K562 (cell line): ENCODE data around the gene MBNL2. TPM values are rescaled to one million over a fixed set of nuclear protein-coding genes. Genes with fewer than 3 reads are reported as not detected.

Experiments used
- CGGBP1 ChIP-seq: fragments of 250-450 bp; sonication (Bioruptor Pico); IDR thresholded peaks from 2 replicates; pipeline ENCODE4 v1.9.0; 2021; ENCODE audit warnings: mild to moderate bottlenecking
- DMBX1 ChIP-seq: fragments of 250-450 bp; sonication (Bioruptor Pico); IDR thresholded peaks from 2 replicates; pipeline ENCODE4 v1.8.0; 2022; ENCODE audit warnings: inconsistent platforms, mild to moderate bottlenecking, moderate library complexity, borderline replicate concordance
- FOXA3 ChIP-seq, 2 experiments: fragments of 450-650 bp in 1 of 2; sonication (generic) in 1 of 2; formaldehyde crosslinking; IDR thresholded peaks in 1 of 2; conservative IDR thresholded peaks in 1 of 2; 2 replicates each; pipeline versions ENCODE4 v1.4.0 to v1.8.0; 2020 to 2022; ENCODE audit warnings: mild to moderate bottlenecking in 2 of 2, missing genetic modification reagents in 1 of 2
- KLF13 ChIP-seq: fragments of 450-650 bp; IDR thresholded peaks from 2 replicates; pipeline ENCODE4 v1.6.1; 2016; ENCODE audit warnings: missing genetic modification characterization, low read depth, mild to moderate bottlenecking, missing compliant biosample characterization, moderate library complexity, borderline replicate concordance
- KLF6 ChIP-seq: fragments of 250-450 bp; sonication (Bioruptor Pico); IDR thresholded peaks from 2 replicates; pipeline ENCODE4 v1.4.0; 2020; ENCODE audit warnings: mild to moderate bottlenecking, moderate library complexity, borderline replicate concordance
- MECOM ChIP-seq: fragments of 250-450 bp; sonication (Bioruptor Pico); IDR thresholded peaks from 2 replicates; pipeline ENCODE4 v1.8.0; 2022; ENCODE audit warnings: inconsistent platforms
- NFIX ChIP-seq: fragments of 250-450 bp; sonication (Bioruptor Pico); IDR thresholded peaks from 2 replicates; pipeline ENCODE4 v1.4.0; 2020; ENCODE audit warnings: low read depth, mild to moderate bottlenecking, moderate library complexity
- OTX1 ChIP-seq: fragments of 450-650 bp; formaldehyde crosslinking; IDR thresholded peaks from 2 replicates; pipeline ENCODE4 v1.4.0; 2022; ENCODE audit warnings: mild to moderate bottlenecking
- PHTF2 ChIP-seq: fragments of 250-450 bp; sonication (Bioruptor Pico); IDR thresholded peaks from 2 replicates; pipeline ENCODE4 v1.5.0; 2021; ENCODE audit warnings: mild to moderate bottlenecking
- TBL1XR1 ChIP-seq, 2 experiments: IDR thresholded peaks; 2 replicates each; pipeline ENCODE4 v1.6.1; 2012; ENCODE audit warnings: improper control_type of control experiment in 2 of 2, low read length in 2 of 2, mild to moderate bottlenecking in 1 of 2
- ZKSCAN3 ChIP-seq: fragments of 250-450 bp; sonication (Bioruptor Pico); IDR thresholded peaks from 2 replicates; pipeline ENCODE4 v1.4.0; 2020
- ZNF311 ChIP-seq: fragments of 250-450 bp; sonication (Bioruptor Pico); IDR thresholded peaks from 2 replicates; pipeline ENCODE4 v1.4.0; 2020; ENCODE audit warnings: mild to moderate bottlenecking, moderate library complexity
- ZNF41 ChIP-seq: fragments of 250-450 bp; sonication (Bioruptor Pico); conservative IDR thresholded peaks from 2 replicates; pipeline ENCODE4 v1.4.0; 2020; ENCODE audit warnings: mild to moderate bottlenecking
- ZNF561 ChIP-seq: fragments of 450-650 bp; formaldehyde crosslinking; conservative IDR thresholded peaks from 2 replicates; pipeline ENCODE4 v1.4.0; 2020; ENCODE audit warnings: mild to moderate bottlenecking, moderate library complexity
- ZNF583 ChIP-seq: fragments of 250-450 bp; sonication (Bioruptor Pico); IDR thresholded peaks from 2 replicates; pipeline ENCODE4 v1.4.0; 2020
- ZNF609 ChIP-seq: sonication (generic); formaldehyde crosslinking; IDR thresholded peaks from 2 replicates; pipeline ENCODE4 v1.8.1; 2023; ENCODE audit warnings: missing genetic modification reagents, mild to moderate bottlenecking, borderline replicate concordance
- ZNF740 ChIP-seq, 3 experiments: fragments of 200-800 bp in 1 of 3; sonication (Bioruptor generic) in 1 of 3; sonication (generic) in 1 of 3; formaldehyde crosslinking in 1 of 3; IDR thresholded peaks; 2 replicates each; pipeline versions ENCODE4 v1.6.1 to v1.8.0; 2016 to 2022; ENCODE audit warnings: mild to moderate bottlenecking in 2 of 3, missing compliant biosample characterization in 2 of 3, missing genetic modification characterization in 2 of 3, missing genetic modification reagents in 1 of 3
- polyA plus RNA-seq, 8 experiments: library from polyadenylated mRNA; depleted of rRNA in 4 of 8; stranded (reverse) in 5 of 8; unstranded in 3 of 8; fragments of >200 nt; fragmentation: Nextera tagmentation in 2 of 8; fragmentation: Illumina TruSeq in 1 of 8; extraction: Ambion mirVana in 2 of 8; extraction: Trizol in 1 of 8; gene quantifications; 2 replicates each; pipeline versions ENCODE4 v1.2.1 to v1.2.3, GENCODE V29; 2011 to 2014; ENCODE audit warnings: inconsistent platforms in 1 of 8, missing spikeins in 1 of 8
- total RNA-seq, 7 experiments: library from RNA; depleted of rRNA in 6 of 7; stranded (reverse); fragments of >200 nt in 6 of 7; fragmentation: Illumina TruSeq in 2 of 7; extraction: Trizol in 2 of 7; gene quantifications; 2 replicates each; pipeline versions ENCODE4 v1.2.1 to v1.2.3, GENCODE V29; 2011 to 2021; ENCODE audit warnings: low replicate concordance in 1 of 7

The MBNL2 gene
- total and polyA plus RNA-seq, 9 of the 15 experiments (the other 6 are each of a cell fraction or from before 2014, with no cell fraction given), result 7.0 to 24.8 (median 13.8) TPM

- TF ChIP-seq ZNF740 (CRISPR knock-in tag; IDR thresholded peaks at IDR 0.05) (no peak), ZNF740 (tag; IDR thresholded peaks at IDR 0.05) (peak in 1 of 2 experiments; percentile 75; a peak in 1 of 4 replicates), KLF13 (tag) (0 out of 2 replicates have a peak, but pooled peaks have one; percentile 13), ZNF311 (CRISPR knock-in tag) (peak; percentile 90), ZKSCAN3 (CRISPR knock-in tag) (no peak), PHTF2 (CRISPR knock-in tag) (no peak), ZNF41 (0 out of 2 replicates have a peak, but pooled peaks have one; percentile 25), ZNF583 (CRISPR knock-in tag) (no peak), OTX1 (CRISPR knock-in tag) (no peak), FOXA3 (CRISPR knock-in tag; conservative IDR thresholded peaks at IDR 0.05 in 1 of 2, IDR thresholded peaks at IDR 0.05 in 1 of 2) (no peak), ZNF561 (CRISPR knock-in tag) (no peak), KLF6 (CRISPR knock-in tag) (peak; percentile 44; the same call in 1 of the 2 replicates), ZNF609 (no peak), CGGBP1 (CRISPR knock-in tag) (no peak), TBL1XR1 (IDR thresholded peaks at IDR 0.05; ENCODE audit: low read length in 2 of 2) (no peak), DMBX1 (peak; percentile 84; the same call in 1 of the 2 replicates), NFIX (no peak), MECOM (CRISPR knock-in tag) (0 out of 2 replicates have a peak, but pooled peaks have one; percentile 48)
These were observed 35.2 kb downstream of the MBNL2 start (continued) for GRCh38 chr13:97257228-97257755.
